SW 1271 (cell line): ENCODE measurements around the gene RNF166.
"Not testable (repeated sequence)": the region's sequence is repeated elsewhere in the genome, so short reads cannot be mapped to it uniquely, and the experiment has no call there.

ENCODE experiments used
- DNase-seq, 2 experiments: peaks; one replicate each; lab custom pipeline; 2025; lab: John Stamatoyannopoulos, UW

The RNF166 gene

GRCh38 chr16:88673716-88674379, 32.4 kb downstream of the RNF166 start:
- DNase-seq = no peak

DNA sequence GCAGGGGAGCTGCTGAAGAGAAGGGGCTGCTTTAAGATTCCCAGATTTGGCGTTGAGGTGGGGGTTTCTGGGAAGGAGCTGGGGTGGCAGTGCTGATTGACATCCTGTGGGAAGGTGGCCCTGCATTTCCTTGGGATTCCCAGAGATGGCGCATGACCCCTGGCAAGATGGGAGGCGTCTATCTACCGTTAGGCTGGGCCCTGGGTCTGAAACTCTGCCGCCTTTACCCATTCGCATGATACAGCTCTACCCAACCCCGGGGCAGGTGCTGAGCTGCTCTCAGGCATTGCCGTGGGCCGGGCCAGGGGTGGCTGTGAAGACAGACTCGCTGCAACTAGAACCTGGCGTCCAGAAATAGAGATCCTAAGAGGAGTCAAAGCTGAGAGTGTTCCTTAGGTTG, 33.4 kb downstream of the RNF166 start:
- no peak for DNase-seq

DNA sequence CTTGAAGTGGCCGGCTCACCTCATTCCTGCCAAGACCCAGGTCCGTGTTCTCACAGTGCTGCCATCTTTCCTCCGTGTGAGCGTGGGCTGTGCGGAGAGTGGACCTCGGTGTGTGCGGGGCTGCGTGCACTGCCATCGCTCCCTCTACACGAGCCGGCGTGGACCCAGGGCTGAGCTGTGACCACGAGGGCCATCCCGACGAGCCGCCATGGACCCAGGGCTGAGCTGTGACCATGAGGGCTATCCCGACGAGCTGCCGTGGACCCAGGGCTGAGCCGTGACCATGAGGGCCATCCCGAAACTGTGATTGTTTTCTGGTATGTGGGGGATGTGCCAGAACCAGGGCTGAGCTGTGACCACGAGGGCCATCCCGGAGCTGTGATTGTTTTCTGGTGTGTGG, 34.4 kb downstream of the RNF166 start:
- no peak for DNase-seq

DNA sequence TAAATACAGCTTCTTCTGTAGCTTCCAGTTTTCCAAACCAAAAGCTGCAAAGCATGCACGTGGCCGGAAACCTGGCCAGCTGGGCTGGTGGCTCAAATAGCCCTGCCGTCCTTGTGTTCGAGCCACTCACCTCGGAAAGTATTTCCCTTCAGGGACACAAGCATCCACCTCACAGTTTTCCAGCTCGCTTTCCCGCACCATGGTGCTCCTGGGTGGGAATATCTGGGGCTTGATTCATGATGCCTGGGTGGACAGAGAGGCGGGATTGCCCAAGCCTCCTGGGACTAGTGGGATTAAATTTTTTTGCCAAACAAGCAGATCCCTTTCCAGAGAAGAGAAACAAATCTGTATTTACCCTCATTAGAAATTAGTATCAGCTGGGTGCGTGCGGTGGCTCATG, 36.2 kb downstream of the RNF166 start:
- DNase-seq = no peak

GRCh38 chr16:88669493-88669892, 36.7 kb downstream of the RNF166 start:
- DNase-seq = not testable (repeated sequence)

GRCh38 chr16:88667461-88667860, 38.7 kb downstream of the RNF166 start:
- DNase-seq = no peak

DNA sequence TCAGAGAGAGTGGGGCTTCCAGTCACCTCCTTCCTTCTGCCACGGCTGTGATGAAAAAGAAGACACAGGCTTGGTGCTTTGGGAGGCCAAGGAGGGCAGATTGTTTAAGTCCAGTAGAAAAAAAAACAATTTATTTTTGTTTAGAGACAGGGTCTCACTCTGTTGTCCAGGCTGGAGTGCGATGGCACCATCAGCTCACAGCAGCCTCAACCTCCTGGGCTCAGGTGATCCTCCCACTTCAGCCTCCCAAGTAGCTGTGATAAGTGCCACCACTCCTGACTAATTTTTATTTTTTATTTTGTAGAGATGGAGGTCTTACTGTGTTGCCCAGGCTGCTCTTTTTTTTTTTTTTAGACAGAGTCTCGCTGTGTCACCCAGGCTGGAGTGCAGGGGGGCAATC, 40.6 kb downstream of the RNF166 start:
- no peak for DNase-seq

DNA sequence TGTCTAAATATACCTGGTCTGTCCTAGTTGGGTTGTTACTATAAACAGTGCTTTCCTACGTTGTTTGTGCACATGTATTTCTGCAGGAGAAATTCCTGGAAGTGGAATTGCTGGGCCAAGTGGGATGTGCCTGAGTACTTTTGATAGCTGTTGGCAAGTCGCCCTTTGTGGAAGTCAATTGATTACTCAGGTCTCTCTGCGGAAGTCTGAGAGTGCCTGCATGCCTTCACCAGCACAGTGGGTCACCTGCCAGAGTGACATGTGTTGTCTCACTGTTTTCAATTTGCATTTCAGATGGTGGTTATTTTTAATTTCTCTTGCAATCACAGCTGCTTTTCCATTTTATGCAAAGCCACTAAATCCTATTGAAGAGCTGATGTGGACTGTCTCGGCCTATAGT, 41.1 kb downstream of the RNF166 start:
- DNase-seq = no peak

GRCh38 chr16:88662843-88663606, 43.2 kb downstream of the RNF166 start, which contains the start of gene MVD:
TSS of gene MVD (minus strand) at chr16:88663091. CDS start at chr16:88663080, 11 bp downstream.
- peak; percentile 94 for DNase-seq

DNA sequence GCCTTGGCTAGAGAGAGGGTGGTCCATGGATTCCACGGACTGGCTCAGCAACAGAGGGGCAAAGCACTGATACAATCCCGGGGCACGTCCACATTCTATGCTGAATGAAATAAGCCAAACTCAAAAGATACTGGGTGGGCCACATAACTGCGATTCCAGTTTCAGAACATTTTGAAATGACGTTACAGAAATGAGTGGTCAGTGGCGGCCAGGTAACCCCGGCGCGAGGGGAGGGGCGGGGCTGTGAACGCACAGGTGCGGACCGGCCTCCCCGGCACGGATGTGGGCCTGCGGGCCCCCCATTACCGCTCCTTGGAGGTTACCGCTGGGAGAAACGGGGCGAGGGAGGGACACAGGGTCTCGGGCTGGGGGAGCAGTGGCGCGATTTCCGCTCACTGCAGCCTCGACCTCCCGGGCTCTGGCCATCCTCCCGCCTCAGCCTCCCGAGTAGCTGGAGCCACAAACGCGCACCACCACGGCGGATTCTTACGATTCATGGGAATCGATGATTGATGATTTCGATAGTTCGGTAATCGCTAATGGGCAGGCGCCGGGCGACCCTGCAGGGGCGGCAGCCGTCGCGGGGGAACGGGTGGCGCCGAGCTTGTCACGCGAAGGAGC, 43.9 kb downstream of the RNF166 start:
- DNase-seq = no peak

DNA sequence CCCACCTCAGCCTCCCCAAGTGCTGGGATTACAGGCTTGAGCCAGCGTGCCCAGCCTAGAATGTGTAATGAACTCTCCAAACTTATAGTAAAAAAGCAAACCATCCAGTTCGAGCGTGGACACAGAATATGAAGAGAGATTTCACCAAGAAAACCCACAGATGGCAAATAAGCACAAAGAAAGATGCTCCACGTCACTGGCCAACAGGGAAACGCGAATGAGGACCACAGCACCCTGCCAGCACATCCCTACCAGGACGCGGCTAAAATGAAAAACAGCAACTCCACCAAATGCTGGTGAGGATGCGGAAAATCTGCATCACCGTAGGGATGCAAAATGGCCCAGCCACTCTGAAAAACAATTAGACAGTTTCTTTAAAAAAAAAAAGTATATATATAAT, 44.7 kb downstream of the RNF166 start:
- DNase-seq = no peak

DNA sequence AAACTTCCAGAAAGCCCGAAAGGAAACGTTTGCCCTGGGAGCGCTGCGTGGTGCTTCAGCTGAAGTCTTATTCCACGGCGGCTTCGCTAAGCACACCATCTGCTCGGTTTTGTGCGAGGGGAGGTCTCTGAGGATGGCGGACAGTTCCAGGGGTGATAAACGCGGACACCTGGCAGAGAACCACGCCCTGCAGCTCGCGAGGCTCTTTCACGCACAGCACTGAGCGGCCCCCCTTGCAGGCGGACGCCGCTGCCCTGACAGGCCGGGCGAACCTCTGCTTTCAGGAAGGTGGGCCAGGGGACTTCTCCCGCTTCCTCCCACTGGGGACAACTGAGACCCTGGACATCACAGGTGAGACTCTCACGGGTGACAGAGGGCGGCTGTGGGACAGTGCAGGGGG, 47.0 kb downstream of the RNF166 start:
- DNase-seq = no peak

GRCh38 chr16:88658714-88659113, 47.5 kb downstream of the RNF166 start:
- DNase-seq = no peak

GRCh38 chr16:88657371-88657770, 48.8 kb downstream of the RNF166 start:
- DNase-seq = no peak

- DNase-seq = no peak
These were observed 49.8 kb downstream of the RNF166 start for GRCh38 chr16:88656291-88656980.

GRCh38 chr16:88655733-88656281, 50.4 kb downstream of the RNF166 start:
- no peak for DNase-seq

DNA sequence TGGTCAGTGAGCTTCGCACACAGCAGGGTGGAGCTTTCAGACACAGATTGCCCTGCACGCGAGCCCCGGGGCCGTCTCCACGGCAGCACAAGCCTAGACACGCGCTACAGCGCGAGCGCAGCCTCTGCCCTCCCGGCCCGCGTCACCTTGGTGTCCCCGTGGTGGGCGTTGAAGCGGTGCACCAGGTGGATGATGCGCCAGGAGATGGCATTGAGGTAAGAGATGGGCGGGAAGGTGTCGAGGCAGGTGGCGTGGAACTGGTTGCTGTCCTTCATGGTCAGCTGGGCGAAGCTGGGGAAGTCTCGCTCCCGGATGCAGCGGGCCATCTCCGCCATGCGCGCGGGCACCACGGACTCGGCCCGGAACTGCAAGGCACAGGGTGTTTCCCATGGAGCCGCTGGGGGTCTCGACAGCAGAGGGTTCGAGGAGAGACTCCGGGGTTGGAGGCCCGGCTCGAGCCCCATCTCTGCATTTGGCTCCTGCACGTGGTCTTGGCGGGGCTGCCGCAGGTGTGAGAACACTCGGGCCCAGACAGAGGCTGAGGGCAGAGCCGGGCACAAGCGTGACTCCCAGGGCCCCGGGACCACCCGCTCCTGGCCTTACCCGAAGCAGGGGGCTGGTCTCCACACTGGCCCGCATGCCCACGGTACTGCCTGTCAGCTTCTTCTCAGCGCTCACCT, 51.0 kb downstream of the RNF166 start:
- no peak for DNase-seq

- DNase-seq = no peak
These were observed 51.7 kb downstream of the RNF166 start for GRCh38 chr16:88654363-88655052.

- DNase-seq = no peak
These were observed 52.4 kb downstream of the RNF166 start for GRCh38 chr16:88653596-88654362.

DNA sequence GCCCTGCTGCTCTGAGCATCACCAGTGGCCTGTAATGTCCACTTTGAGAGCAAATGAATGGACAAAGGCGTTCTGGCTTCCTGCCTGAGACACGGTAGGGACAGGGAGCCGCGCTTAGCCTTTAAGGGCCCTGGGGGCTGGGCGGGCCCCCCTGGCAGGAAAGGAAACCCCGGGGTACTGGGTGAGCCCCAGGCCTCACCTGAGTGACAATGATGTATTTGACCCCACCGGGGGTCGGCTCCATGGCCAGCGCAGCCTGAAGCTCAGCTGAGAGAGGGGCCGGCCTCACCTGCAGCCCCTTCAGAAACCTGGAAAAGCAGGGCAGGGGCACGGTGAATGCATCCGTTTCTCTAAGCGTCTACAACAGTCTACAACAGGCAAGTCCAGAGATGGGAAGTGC, 53.1 kb downstream of the RNF166 start:
- DNase-seq = no peak

DNA sequence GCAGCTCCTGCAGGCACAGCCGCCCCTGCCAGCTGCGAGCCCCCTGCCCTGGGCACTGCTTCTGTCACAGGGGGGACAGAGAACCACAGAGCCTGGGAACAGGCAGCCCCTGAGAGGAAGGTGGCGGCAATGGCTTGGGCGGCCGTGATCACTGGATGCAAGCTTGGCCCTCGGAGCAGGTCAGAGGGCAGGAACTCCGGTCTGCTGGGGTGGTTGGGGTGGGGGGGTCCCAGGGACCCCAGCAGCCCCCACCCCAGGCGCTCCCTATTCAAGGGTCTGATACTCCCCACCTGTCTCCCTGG, 53.5 kb downstream of the RNF166 start:
- DNase-seq = no peak
